ENCODE measurements around the gene DPP4.

DNA sequence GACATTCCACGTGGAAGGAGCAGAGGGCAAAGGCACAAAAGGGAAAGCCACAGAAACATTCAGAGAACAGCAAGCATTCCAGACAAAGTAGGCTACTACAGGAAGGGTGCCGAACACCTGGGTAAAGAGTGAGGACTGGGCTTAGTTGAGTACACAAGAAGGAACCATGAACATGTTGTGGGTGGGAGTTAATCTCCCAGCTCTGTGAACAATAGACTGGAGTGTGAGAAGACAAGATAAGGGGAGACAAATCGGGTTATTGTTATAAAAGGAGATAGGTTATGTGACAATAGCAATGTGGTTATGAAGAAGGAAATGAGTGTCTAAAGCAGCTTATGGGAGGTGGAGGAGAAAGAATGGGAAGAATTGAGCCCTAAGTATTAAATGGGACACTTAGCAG, 70.0 kb downstream of the DPP4 start:
- TF ChIP-seq, protein P1, sequence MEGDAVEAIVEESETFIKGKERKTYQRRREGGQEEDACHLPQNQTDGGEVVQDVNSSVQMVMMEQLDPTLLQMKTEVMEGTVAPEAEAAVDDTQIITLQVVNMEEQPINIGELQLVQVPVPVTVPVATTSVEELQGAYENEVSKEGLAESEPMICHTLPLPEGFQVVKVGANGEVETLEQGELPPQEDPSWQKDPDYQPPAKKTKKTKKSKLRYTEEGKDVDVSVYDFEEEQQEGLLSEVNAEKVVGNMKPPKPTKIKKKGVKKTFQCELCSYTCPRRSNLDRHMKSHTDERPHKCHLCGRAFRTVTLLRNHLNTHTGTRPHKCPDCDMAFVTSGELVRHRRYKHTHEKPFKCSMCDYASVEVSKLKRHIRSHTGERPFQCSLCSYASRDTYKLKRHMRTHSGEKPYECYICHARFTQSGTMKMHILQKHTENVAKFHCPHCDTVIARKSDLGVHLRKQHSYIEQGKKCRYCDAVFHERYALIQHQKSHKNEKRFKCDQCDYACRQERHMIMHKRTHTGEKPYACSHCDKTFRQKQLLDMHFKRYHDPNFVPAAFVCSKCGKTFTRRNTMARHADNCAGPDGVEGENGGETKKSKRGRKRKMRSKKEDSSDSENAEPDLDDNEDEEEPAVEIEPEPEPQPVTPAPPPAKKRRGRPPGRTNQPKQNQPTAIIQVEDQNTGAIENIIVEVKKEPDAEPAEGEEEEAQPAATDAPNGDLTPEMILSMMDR (conservative IDR thresholded peaks at IDR 0.05; ENCODE audit: low read depth in 2 of 2): no peak
- TF ChIP-seq ZNF331 (CRISPR knock-in tag; IDR thresholded peaks at IDR 0.05; ENCODE audit: low read depth) (no peak), EZH2phosphoT487 (IDR thresholded peaks at IDR 0.05; ENCODE audit: unreplicated experiment) (no peak), EZH2 (IDR thresholded peaks at IDR 0.05; ENCODE audit: low read depth, unreplicated experiment) (no peak), JUNB (IDR thresholded peaks at IDR 0.05; ENCODE audit: unreplicated experiment) (no peak)

All from GM23338 (cell line).